ENCODE results near the gene OR5K3. TPM values are rescaled to one million over a fixed set of nuclear protein-coding genes. Genes with fewer than 3 reads are reported as not detected.

Gene OR5K3
- total RNA-seq, 2 donors from 2014 or later = not detected

DNA sequence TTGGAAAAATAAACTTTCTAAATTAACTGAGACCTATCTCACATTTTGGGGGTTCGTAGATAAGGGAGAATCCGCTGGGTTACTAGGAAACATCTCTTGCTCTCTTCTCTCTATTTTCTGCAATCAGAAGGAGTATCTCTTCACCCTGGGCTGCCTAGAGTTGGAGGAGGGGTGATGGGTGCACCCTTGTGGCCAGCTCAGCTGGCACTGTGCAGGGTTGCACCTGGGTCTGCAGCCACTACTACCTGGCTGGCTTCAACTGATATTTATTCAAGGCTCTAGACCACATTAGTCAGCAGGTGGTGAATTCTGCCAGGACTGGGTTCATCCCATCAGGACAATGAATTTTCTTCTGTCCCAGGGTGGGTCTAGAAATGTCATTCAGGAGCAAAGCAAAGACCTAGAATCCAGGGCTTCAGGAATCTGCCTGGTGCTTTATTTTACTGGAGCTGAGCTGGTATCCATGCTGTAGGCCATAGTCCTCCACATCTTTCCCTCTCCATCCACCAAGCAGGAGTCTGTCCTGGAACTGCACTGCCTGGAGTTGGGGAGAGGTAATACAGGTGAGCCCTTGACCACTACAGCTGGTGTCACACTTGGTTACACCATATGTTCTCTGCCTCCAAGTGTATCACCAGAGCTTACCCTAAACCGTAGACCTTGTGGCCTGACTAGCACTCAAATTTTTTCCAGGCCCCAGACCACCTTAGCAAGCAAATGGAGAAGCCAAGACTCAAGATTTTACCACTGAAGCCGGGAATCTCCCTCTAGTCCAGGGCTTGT lies 22.8 kb upstream of the OR5K3 start:
- H3K4me3 ChIP-seq = no peak overlapping the region
- no peaks in the 10 kb centered on the region for H3K9me3 ChIP-seq
- ATAC-seq (no peak), DNase-seq (no peak)
- H3K36me3 ChIP-seq (replicated peaks in 1 of 2; ENCODE audit: insufficient read depth in 1 of 2, low read depth in 2 of 2) = no peaks in the 10 kb centered on the region
- intact Hi-C loops (cut with DNase I) = no loop called here
- WGBS, 2 donors = 58 to 64% methylated on average over 4 of the region's 4 CpGs
- H3K27me3 ChIP-seq = no peaks in the 10 kb centered on the region
- no peak overlapping the region for H3K27ac ChIP-seq
- TF ChIP-seq POLR2A (IDR thresholded peaks at IDR 0.05) (no peak), CTCF (IDR thresholded peaks at IDR 0.05) (no peak)
- H3K4me1 ChIP-seq = no peaks in the 10 kb centered on the region

- intact Hi-C loops (cut with DNase I) = no loop called here
- Histone ChIP-seq H3K27me3 (no peaks in the 10 kb centered on the region), H3K27ac (no peak overlapping the region), H3K4me3 (no peak overlapping the region), H3K36me3 (replicated peaks in 1 of 2; ENCODE audit: insufficient read depth in 1 of 2, low read depth in 2 of 2) (no peaks in the 10 kb centered on the region), H3K9me3 (no peaks in the 10 kb centered on the region), H3K4me1 (no peaks in the 10 kb centered on the region)
- TF ChIP-seq CTCF (IDR thresholded peaks at IDR 0.05) = no peak
- no peak for TF ChIP-seq POLR2A (IDR thresholded peaks at IDR 0.05)
- ATAC-seq = no peak
- no peak for DNase-seq
Measured at GRCh38 chr3:98371186-98371585, 19.3 kb upstream of the OR5K3 start.

GRCh38 chr3:98371853-98372252 lies 18.6 kb upstream of the OR5K3 start:
- intact Hi-C loops (cut with DNase I) = no loop called here
- H3K36me3 ChIP-seq (replicated peaks in 1 of 2; ENCODE audit: insufficient read depth in 1 of 2, low read depth in 2 of 2) = no peaks in the 10 kb centered on the region
- no peaks in the 10 kb centered on the region for H3K9me3 ChIP-seq
- no peaks in the 10 kb centered on the region for H3K4me1 ChIP-seq
- H3K27me3 ChIP-seq = no peaks in the 10 kb centered on the region
- H3K4me3 ChIP-seq = no peak overlapping the region
- ATAC-seq (no peak), DNase-seq (no peak)
- no peak overlapping the region for H3K27ac ChIP-seq
- TF ChIP-seq CTCF (IDR thresholded peaks at IDR 0.05) (no peak), POLR2A (IDR thresholded peaks at IDR 0.05) (no peak)

GRCh38 chr3:98372445-98372844 lies 18.0 kb upstream of the OR5K3 start:
- Histone ChIP-seq H3K27me3 (no peaks in the 10 kb centered on the region), H3K36me3 (replicated peaks in 1 of 2; ENCODE audit: insufficient read depth in 1 of 2, low read depth in 2 of 2) (no peaks in the 10 kb centered on the region), H3K9me3 (no peaks in the 10 kb centered on the region), H3K27ac (no peak overlapping the region), H3K4me3 (no peak overlapping the region), H3K4me1 (no peaks in the 10 kb centered on the region)
- TF ChIP-seq POLR2A (IDR thresholded peaks at IDR 0.05) (no peak), CTCF (IDR thresholded peaks at IDR 0.05) (no peak)
- DNase-seq = no peak
- whole genome bisulfite sequencing, 2 donors = 40 to 53% methylated on average over 1 of the region's 1 CpG
- ATAC-seq = no peak
- intact Hi-C loops (cut with DNase I) = no loop called here

GRCh38 chr3:98376631-98377030 lies 13.8 kb upstream of the OR5K3 start:
- H3K27me3 ChIP-seq = no peaks in the 10 kb centered on the region
- no peak overlapping the region for H3K27ac ChIP-seq
- no peaks in the 10 kb centered on the region for H3K36me3 ChIP-seq (replicated peaks in 1 of 2; ENCODE audit: insufficient read depth in 1 of 2, low read depth in 2 of 2)
- no peak overlapping the region for H3K4me3 ChIP-seq
- H3K9me3 ChIP-seq = no peaks in the 10 kb centered on the region
- ATAC-seq = no peak
- 25 to 59% methylated on average over 2 of the region's 2 CpGs for WGBS, 2 donors
- no peaks in the 10 kb centered on the region for H3K4me1 ChIP-seq
- no peak for DNase-seq
- no peak for TF ChIP-seq CTCF (IDR thresholded peaks at IDR 0.05)
- no peak for TF ChIP-seq POLR2A (IDR thresholded peaks at IDR 0.05)
- intact Hi-C loops (cut with DNase I) = no loop called here

Measured in body of pancreas (tissue), 4 donors.